Thyroid gland (tissue), 4 donors: ENCODE measurements around the gene RYR3.

Experiments
- POLR2A ChIP-seq, 2 donors: fragments of 450-650 bp; IDR thresholded peaks; one replicate each; pipeline ENCODE4 v1.6.1; 2017; ENCODE audit warnings: antibody characterized with exemption in 2 of 2, mild to moderate bottlenecking in 2 of 2, moderate library complexity in 1 of 2
- TF ChIP-seq, protein P1 (sequence below), 6 experiments: fragments of 200-600 bp in 3 of 6; fragments of 450-650 bp in 3 of 6; sonication (generic) in 3 of 6; IDR thresholded peaks; one replicate each; pipeline ENCODE4 v1.5.1; 2016 to 2019; ENCODE audit warnings: antibody characterized with exemption in 6 of 6, mild to moderate bottlenecking in 2 of 6, inconsistent platforms in 1 of 6, moderate library complexity in 1 of 6

DNA sequence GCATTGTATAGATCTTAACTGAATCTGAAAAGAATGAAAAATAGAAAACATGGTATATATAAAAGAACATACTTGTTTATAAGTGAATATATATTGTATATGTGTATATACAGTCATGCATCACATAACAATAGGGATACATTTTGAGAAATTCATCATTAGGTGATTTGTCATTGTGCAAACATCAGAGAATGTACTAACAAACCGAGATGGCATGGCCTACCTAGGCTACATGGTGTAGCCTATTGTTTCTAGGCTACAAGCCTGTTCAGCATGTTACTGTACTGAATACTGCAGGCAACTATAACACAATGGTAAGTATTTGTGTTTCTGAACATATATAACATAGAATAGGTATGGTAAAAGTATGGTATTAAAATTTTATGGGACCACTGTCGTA, 592.9 kb downstream of the RYR3 start:
- TF ChIP-seq, protein P1, sequence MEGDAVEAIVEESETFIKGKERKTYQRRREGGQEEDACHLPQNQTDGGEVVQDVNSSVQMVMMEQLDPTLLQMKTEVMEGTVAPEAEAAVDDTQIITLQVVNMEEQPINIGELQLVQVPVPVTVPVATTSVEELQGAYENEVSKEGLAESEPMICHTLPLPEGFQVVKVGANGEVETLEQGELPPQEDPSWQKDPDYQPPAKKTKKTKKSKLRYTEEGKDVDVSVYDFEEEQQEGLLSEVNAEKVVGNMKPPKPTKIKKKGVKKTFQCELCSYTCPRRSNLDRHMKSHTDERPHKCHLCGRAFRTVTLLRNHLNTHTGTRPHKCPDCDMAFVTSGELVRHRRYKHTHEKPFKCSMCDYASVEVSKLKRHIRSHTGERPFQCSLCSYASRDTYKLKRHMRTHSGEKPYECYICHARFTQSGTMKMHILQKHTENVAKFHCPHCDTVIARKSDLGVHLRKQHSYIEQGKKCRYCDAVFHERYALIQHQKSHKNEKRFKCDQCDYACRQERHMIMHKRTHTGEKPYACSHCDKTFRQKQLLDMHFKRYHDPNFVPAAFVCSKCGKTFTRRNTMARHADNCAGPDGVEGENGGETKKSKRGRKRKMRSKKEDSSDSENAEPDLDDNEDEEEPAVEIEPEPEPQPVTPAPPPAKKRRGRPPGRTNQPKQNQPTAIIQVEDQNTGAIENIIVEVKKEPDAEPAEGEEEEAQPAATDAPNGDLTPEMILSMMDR (IDR thresholded peaks at IDR 0.05), result no peak
- no peak for TF ChIP-seq POLR2A (IDR thresholded peaks at IDR 0.05)
